Measurements from ENCODE around the gene NR0B2. TPM values are rescaled to one million over a fixed set of nuclear protein-coding genes. Genes with fewer than 3 reads are reported as not detected.
A peak's percentile ranks its signal among the peaks of the same experiment; 100 is the strongest.

Gene NR0B2
- total and polyA plus RNA-seq, 2 of the 13 experiments (the other 11 are each of a cell fraction or from before 2014, with no cell fraction given), result 72.5 to 133 TPM

GRCh38 chr1:26951216-26951615 lies 37.4 kb upstream of the NR0B2 start:
- DNase-seq (ENCODE audit: low spot score) (no peak), ATAC-seq (no peak; the same call in 2 of the 3 replicates), FAIRE-seq (no peak)
- H3K4me2 ChIP-seq (ENCODE audit: low read depth, low read length), result no peak overlapping the region
- TF ChIP-seq DDIT3 (CRISPR knock-in tag; IDR thresholded peaks at IDR 0.05) (no peak), AGO2 (optimal IDR thresholded peaks at IDR 0.05; ENCODE audit: low read depth, low read length) (peak; percentile 6)
- POLR2A ChIA-PET, result interaction anchor here (1.0 kb wide), 1 partner anchor 51 kb away, joined by 5 read pairs; the partner anchor contains the start of gene GPATCH3
- BruUV-seq (replicated peaks), result no TSS peak
- no peaks in the 10 kb centered on the region for H3K27me3 ChIP-seq (ENCODE audit: control insufficient read depth in 1 of 2, insufficient read depth in 2 of 2, low read length in 2 of 2)
- H3K9me3 ChIP-seq (ENCODE audit: low read length), result no peaks in the 10 kb centered on the region
- peaks cover under 1 to 2% of the 10 kb centered on the region in 2 experiments; a peak in 3 of 5 replicates for H3K36me3 ChIP-seq (replicated peaks in 1 of 2; ENCODE audit: control insufficient read depth in 1 of 2, insufficient read depth in 2 of 2, low read length in 2 of 2)
- no peak overlapping the region for H3K27ac ChIP-seq (ENCODE audit: extremely low read length, insufficient read depth, low read length)
- CTCF ChIA-PET (ENCODE audit: low intra/inter-chr PET ratio, low total read pairs), result no interaction called here
- H2AFZ ChIP-seq (ENCODE audit: low read length), result no peak overlapping the region
- H3K4me3 ChIP-seq (replicated peaks in 1 of 3; ENCODE audit: insufficient read depth in 1 of 3, low read depth in 2 of 3, low read length in 3 of 3), result no peak overlapping the region
- H3K4me1 ChIP-seq (ENCODE audit: insufficient read depth, low read length), result peaks cover 49% of the 10 kb centered on the region
- 100% methylated on average over 1 of the region's 14 CpGs for WGBS (ENCODE audit: low lambda C conversion rate)
- no peak overlapping the region for H3K9ac ChIP-seq (ENCODE audit: insufficient read depth, low read depth, low read length)
- no peaks in the 10 kb centered on the region for H4K20me1 ChIP-seq (ENCODE audit: insufficient read depth, low read length)
- intact Hi-C loops (cut with micrococcal nuclease; ENCODE audit: unreplicated experiment) (no loop called here), in situ Hi-C loops (cut with HindIII; ENCODE audit: extremely low pct_ligation_motif_present, low pct_unique_long_range_greater_than_20kb) (no loop called here)
- no peaks in the 10 kb centered on the region for H3K79me2 ChIP-seq (ENCODE audit: insufficient read depth, low read length)

- DNase-seq (ENCODE audit: low spot score), result no peak
- Histone ChIP-seq H3K27ac (ENCODE audit: extremely low read length, insufficient read depth, low read length) (no peak overlapping the region), H3K9me3 (ENCODE audit: low read length) (no peaks in the 10 kb centered on the region), H4K20me1 (ENCODE audit: insufficient read depth, low read length) (no peaks in the 10 kb centered on the region), H3K79me2 (ENCODE audit: insufficient read depth, low read length) (no peaks in the 10 kb centered on the region), H3K36me3 (replicated peaks in 1 of 2; ENCODE audit: control insufficient read depth in 1 of 2, insufficient read depth in 2 of 2, low read length in 2 of 2) (peaks cover 4 to 9% of the 10 kb centered on the region in 2 experiments; a peak in 4 of 5 replicates), H3K4me1 (ENCODE audit: insufficient read depth, low read length) (peaks cover 55% of the 10 kb centered on the region), H3K4me3 (replicated peaks in 1 of 3; ENCODE audit: insufficient read depth in 1 of 3, low read depth in 2 of 3, low read length in 3 of 3) (no peak overlapping the region), H3K9ac (ENCODE audit: insufficient read depth, low read depth, low read length) (no peak overlapping the region), H3K27me3 (ENCODE audit: control insufficient read depth in 1 of 2, insufficient read depth in 2 of 2, low read length in 2 of 2) (no peaks in the 10 kb centered on the region), H3K4me2 (ENCODE audit: low read depth, low read length) (no peak overlapping the region), H2AFZ (ENCODE audit: low read length) (no peak overlapping the region)
- 90% methylated on average over 8 of the region's 8 CpGs for WGBS (ENCODE audit: low lambda C conversion rate)
- no peak for TF ChIP-seq ZNF3 (CRISPR knock-in tag; IDR thresholded peaks at IDR 0.05)
- no peak for TF ChIP-seq ZNF160 (CRISPR knock-in tag; IDR thresholded peaks at IDR 0.05)
- no peak for TF ChIP-seq EHMT2 (IDR thresholded peaks at IDR 0.05; ENCODE audit: borderline replicate concordance, low read depth, low read length)
- no peak for TF ChIP-seq EED (CRISPR knock-in tag; IDR thresholded peaks at IDR 0.05)
- TF ChIP-seq KDM5B (CRISPR knock-in tag; IDR thresholded peaks at IDR 0.05; ENCODE audit: borderline replicate concordance), result no peak
- no peak for TF ChIP-seq IKZF4 (CRISPR knock-in tag; IDR thresholded peaks at IDR 0.05; ENCODE audit: borderline replicate concordance, low read depth, not compliant biosample characterization)
- TF ChIP-seq RFXAP (CRISPR knock-in tag; IDR thresholded peaks at IDR 0.05; ENCODE audit: borderline replicate concordance), result no peak
- TF ChIP-seq ZNF784 (CRISPR knock-in tag; IDR thresholded peaks at IDR 0.05; ENCODE audit: borderline replicate concordance), result no peak
- ChIA-PET CTCF (ENCODE audit: low intra/inter-chr PET ratio, low total read pairs) (no interaction called here), POLR2A (interaction anchor here (0.9 to 1.8 kb wide), 7 partner anchors 10 to 60 kb away, joined by 3 to 5 read pairs (median 5); partner anchors contain the start of genes GPATCH3, GPN2, KDF1 and NR0B2)
- intact Hi-C loops (cut with micrococcal nuclease; ENCODE audit: unreplicated experiment), result no loop called here
- no peak; the same call in 2 of the 3 replicates for ATAC-seq
- no peak for FAIRE-seq
- in situ Hi-C loops (cut with HindIII; ENCODE audit: extremely low pct_ligation_motif_present, low pct_unique_long_range_greater_than_20kb), result no loop called here
- no TSS peak for BruUV-seq (replicated peaks)
These were observed 36.8 kb upstream of the NR0B2 start for GRCh38 chr1:26950602-26951001.

Measured in HepG2 (cell line).